Ishikawa (cell line): ENCODE measurements around the gene MT1F.

Experiments used
- CREB1 ChIP-seq: IDR thresholded peaks from 2 replicates; pipeline ENCODE4 v1.6.1; 2012; ENCODE audit warnings: low read depth
- EGR1 ChIP-seq: IDR thresholded peaks from 2 replicates; pipeline ENCODE4 v1.6.1; 2012
- EP300 ChIP-seq: IDR thresholded peaks from 2 replicates; pipeline ENCODE4 v1.6.1; 2012; ENCODE audit warnings: borderline replicate concordance
- FOXM1 ChIP-seq: IDR thresholded peaks from 2 replicates; pipeline ENCODE4 v1.6.1; 2012; ENCODE audit warnings: low read depth, borderline replicate concordance
- NFIC ChIP-seq: IDR thresholded peaks from 2 replicates; pipeline ENCODE4 v1.6.1; 2012
- RAD21 ChIP-seq: IDR thresholded peaks from 2 replicates; pipeline ENCODE4 v1.6.1; 2012; ENCODE audit warnings: low read depth
- TAF1 ChIP-seq: IDR thresholded peaks from 2 replicates; pipeline ENCODE4 v1.6.1; 2012; ENCODE audit warnings: low read depth, mild to moderate bottlenecking
- TCF12 ChIP-seq: IDR thresholded peaks from 2 replicates; pipeline ENCODE4 v1.6.1; 2012; ENCODE audit warnings: low read depth
- TEAD4 ChIP-seq: IDR thresholded peaks from 2 replicates; pipeline ENCODE4 v1.6.1; 2012

DNA sequence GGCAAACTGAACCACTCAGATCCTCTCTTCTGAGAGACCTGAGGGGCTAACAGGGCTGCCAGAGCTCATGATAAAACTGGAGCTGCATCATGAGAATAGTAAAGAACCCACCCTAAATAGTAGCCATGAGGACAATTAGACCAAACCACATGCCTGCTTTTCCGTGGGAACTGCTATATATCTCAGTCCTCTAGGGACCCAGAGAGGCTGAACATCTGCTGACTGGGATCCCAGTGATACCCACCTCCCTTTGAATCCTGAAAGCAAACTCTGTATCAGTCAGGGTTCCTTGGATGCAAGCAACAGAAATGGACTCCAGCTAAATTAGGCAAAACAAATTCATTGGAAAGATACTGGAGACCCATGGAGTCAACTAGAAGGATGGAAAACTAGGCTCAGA, 31.0 kb downstream of the MT1F start:
- TF ChIP-seq EP300 (no peak), RAD21 (no peak), TAF1 (no peak), CREB1 (no peak), FOXM1 (no peak), TCF12 (no peak), TEAD4 (no peak), EGR1 (no peak), NFIC (no peak)
